Measurements from ENCODE around the gene ULK4. TPM values are rescaled to one million over a fixed set of nuclear protein-coding genes. Genes with fewer than 3 reads are reported as not detected.

The ULK4 gene
- polyA plus RNA-seq, 1 of the 3 experiments (the other 2 are of a cell fraction) = 6.2 TPM

DNA sequence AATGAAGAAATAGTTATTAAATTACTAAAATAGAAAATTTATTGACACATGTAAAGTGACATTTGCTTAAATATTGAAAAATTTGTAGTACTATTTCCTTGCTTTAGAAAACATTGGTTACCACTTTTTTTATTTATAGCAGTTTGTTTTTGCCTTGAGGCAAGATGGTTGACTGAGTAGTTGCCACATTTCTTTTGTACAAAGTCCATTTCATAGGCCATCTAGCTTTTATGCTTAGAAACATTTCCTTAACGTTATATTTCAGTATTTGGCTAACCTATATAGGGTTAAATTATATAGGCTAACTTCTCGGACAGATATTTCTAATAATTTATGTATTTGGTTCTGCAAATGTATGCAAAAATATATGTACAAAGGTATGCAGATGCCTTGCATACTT lies 745.5 kb downstream of the ULK4 start:
- peaks cover 0 to 5% of the 10 kb centered on the region in 2 experiments for H3K36me3 ChIP-seq (replicated peaks in 1 of 2; ENCODE audit: control insufficient read depth in 1 of 2, insufficient read depth in 2 of 2, low read length in 1 of 2)
- DNase-seq = no peak
- H3F3A ChIP-seq (replicated peaks; ENCODE audit: insufficient read depth) = peaks cover 16% of the 10 kb centered on the region
- H3K9ac ChIP-seq = no peak overlapping the region
- peaks cover 100% of the 10 kb centered on the region for H3K79me2 ChIP-seq (ENCODE audit: insufficient read depth)
- peaks cover 0 to 6% of the 10 kb centered on the region in 2 experiments; a peak in 3 of 4 replicates for H3K4me1 ChIP-seq (ENCODE audit: control insufficient read depth in 1 of 2, insufficient read depth in 2 of 2, low read depth in 1 of 2, low read length in 1 of 2)
- POLR2A ChIA-PET = interaction anchor here (1.6 kb wide), 1 partner anchor 17 kb away, joined by 9 read pairs; the partner anchor contains the start of gene CTNNB1
- H3K4me3 ChIP-seq (ENCODE audit: low read depth in 2 of 2, low read length in 1 of 2) = no peak overlapping the region
- no peak overlapping the region for H3K4me2 ChIP-seq
- no peaks in the 10 kb centered on the region for H3K27me3 ChIP-seq (ENCODE audit: insufficient read depth)
- H4K20me1 ChIP-seq (ENCODE audit: insufficient read depth) = peaks cover 99% of the 10 kb centered on the region
- H3K27ac ChIP-seq (ENCODE audit: low read depth in 2 of 2, low read length in 1 of 2) = no peak overlapping the region
- H2AFZ ChIP-seq (ENCODE audit: low read depth) = no peak overlapping the region
- no peaks in the 10 kb centered on the region for H3K9me3 ChIP-seq
- H3K9me2 ChIP-seq = no peaks in the 10 kb centered on the region
- TF ChIP-seq, protein P1, sequence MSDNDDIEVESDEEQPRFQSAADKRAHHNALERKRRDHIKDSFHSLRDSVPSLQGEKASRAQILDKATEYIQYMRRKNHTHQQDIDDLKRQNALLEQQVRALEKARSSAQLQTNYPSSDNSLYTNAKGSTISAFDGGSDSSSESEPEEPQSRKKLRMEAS (IDR thresholded peaks at IDR 0.05; ENCODE audit: low read depth) = no peak
- TF ChIP-seq EP300 (IDR thresholded peaks at IDR 0.05; ENCODE audit: borderline replicate concordance in 1 of 2, low read depth in 1 of 2, low read length in 1 of 2) (no peak), FOSL2 (IDR thresholded peaks at IDR 0.05; ENCODE audit: borderline replicate concordance, low read depth) (no peak), GATA2 (CRISPR knock-in tag; IDR thresholded peaks at IDR 0.05) (no peak), ELF1 (IDR thresholded peaks at IDR 0.05) (no peak), RCOR1 (IDR thresholded peaks at IDR 0.05; ENCODE audit: low read length) (no peak), NRF1 (IDR thresholded peaks at IDR 0.05; ENCODE audit: low read depth, low read length) (no peak), RFX5 (IDR thresholded peaks at IDR 0.05; ENCODE audit: low read length) (no peak), POLR2AphosphoS5 (IDR thresholded peaks at IDR 0.05; ENCODE audit: low read depth, low read length) (no peak), MEF2A (IDR thresholded peaks at IDR 0.05; ENCODE audit: borderline replicate concordance, low read depth) (no peak), TEAD4 (IDR thresholded peaks at IDR 0.05; ENCODE audit: borderline replicate concordance, insufficient read depth) (no peak)
- TF ChIP-seq, protein P2, sequence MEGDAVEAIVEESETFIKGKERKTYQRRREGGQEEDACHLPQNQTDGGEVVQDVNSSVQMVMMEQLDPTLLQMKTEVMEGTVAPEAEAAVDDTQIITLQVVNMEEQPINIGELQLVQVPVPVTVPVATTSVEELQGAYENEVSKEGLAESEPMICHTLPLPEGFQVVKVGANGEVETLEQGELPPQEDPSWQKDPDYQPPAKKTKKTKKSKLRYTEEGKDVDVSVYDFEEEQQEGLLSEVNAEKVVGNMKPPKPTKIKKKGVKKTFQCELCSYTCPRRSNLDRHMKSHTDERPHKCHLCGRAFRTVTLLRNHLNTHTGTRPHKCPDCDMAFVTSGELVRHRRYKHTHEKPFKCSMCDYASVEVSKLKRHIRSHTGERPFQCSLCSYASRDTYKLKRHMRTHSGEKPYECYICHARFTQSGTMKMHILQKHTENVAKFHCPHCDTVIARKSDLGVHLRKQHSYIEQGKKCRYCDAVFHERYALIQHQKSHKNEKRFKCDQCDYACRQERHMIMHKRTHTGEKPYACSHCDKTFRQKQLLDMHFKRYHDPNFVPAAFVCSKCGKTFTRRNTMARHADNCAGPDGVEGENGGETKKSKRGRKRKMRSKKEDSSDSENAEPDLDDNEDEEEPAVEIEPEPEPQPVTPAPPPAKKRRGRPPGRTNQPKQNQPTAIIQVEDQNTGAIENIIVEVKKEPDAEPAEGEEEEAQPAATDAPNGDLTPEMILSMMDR (IDR thresholded peaks at IDR 0.05) = no peak
- TF ChIP-seq, protein P3, sequence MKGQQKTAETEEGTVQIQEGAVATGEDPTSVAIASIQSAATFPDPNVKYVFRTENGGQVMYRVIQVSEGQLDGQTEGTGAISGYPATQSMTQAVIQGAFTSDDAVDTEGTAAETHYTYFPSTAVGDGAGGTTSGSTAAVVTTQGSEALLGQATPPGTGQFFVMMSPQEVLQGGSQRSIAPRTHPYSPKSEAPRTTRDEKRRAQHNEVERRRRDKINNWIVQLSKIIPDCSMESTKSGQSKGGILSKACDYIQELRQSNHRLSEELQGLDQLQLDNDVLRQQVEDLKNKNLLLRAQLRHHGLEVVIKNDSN (IDR thresholded peaks at IDR 0.05; ENCODE audit: borderline replicate concordance, low read depth) = no peak
- CTCF ChIA-PET = interaction anchor here (1.2 to 1.7 kb wide), 3 partner anchors 12 to 636 kb away, joined by 4 to 7 read pairs (median 4); no protein-coding TSS in a partner anchor
- 77% methylated on average over 2 of the region's 2 CpGs for WGBS (ENCODE audit: low lambda C conversion rate)

DNA sequence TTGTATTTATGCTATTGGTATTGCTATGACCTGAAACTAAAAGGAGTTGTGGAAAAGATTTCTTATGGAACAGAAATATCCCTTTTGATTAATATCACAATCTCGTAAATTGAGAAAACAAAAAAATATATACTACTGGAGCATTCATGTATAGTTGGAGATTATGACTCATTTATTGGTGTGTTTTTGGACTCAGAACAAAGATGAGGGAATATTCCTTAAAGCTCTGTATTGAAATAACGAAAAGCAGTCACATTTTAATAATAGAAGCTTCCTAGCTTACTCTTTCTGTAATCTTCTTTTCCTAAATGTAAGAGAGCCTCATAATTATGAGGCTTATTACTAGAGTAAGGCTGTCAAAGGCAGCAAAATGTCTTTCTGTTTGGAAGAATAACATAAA lies 748.3 kb downstream of the ULK4 start:
- Histone ChIP-seq H3K9me3 (no peaks in the 10 kb centered on the region), H3K9me2 (no peaks in the 10 kb centered on the region), H3F3A (replicated peaks; ENCODE audit: insufficient read depth) (peaks cover 12% of the 10 kb centered on the region), H3K79me2 (ENCODE audit: insufficient read depth) (peaks cover 100% of the 10 kb centered on the region), H3K9ac (no peak overlapping the region), H3K27ac (ENCODE audit: low read depth in 2 of 2, low read length in 1 of 2) (no peak overlapping the region), H4K20me1 (ENCODE audit: insufficient read depth) (peaks cover 100% of the 10 kb centered on the region), H3K4me2 (no peak overlapping the region), H3K4me1 (ENCODE audit: control insufficient read depth in 1 of 2, insufficient read depth in 2 of 2, low read depth in 1 of 2, low read length in 1 of 2) (peaks cover 0 to 6% of the 10 kb centered on the region in 2 experiments; a peak in 3 of 4 replicates), H3K27me3 (ENCODE audit: insufficient read depth) (no peaks in the 10 kb centered on the region), H2AFZ (ENCODE audit: low read depth) (no peak overlapping the region), H3K4me3 (ENCODE audit: low read depth in 2 of 2, low read length in 1 of 2) (no peak overlapping the region), H3K36me3 (replicated peaks in 1 of 2; ENCODE audit: control insufficient read depth in 1 of 2, insufficient read depth in 2 of 2, low read length in 1 of 2) (peaks cover 0 to 12% of the 10 kb centered on the region in 2 experiments)
- no peak for TF ChIP-seq FOXM1 (IDR thresholded peaks at IDR 0.05; ENCODE audit: low read depth)
- TF ChIP-seq CHD2 (IDR thresholded peaks at IDR 0.05; ENCODE audit: low read length, partially characterized antibody) = no peak
- no peak for TF ChIP-seq MEF2A (IDR thresholded peaks at IDR 0.05; ENCODE audit: borderline replicate concordance, low read depth)
- no peak for TF ChIP-seq TCF12 (IDR thresholded peaks at IDR 0.05)
- TF ChIP-seq, protein P4, sequence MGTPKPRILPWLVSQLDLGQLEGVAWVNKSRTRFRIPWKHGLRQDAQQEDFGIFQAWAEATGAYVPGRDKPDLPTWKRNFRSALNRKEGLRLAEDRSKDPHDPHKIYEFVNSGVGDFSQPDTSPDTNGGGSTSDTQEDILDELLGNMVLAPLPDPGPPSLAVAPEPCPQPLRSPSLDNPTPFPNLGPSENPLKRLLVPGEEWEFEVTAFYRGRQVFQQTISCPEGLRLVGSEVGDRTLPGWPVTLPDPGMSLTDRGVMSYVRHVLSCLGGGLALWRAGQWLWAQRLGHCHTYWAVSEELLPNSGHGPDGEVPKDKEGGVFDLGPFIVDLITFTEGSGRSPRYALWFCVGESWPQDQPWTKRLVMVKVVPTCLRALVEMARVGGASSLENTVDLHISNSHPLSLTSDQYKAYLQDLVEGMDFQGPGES (IDR thresholded peaks at IDR 0.05; ENCODE audit: low read depth, low read length) = no peak
- WGBS (ENCODE audit: low lambda C conversion rate) = 78% methylated on average over 2 of the region's 2 CpGs
- no peak for DNase-seq
- POLR2A ChIA-PET = interaction anchor here (1.6 kb wide), 1 partner anchor 14 kb away, joined by 9 read pairs; the partner anchor contains the start of gene CTNNB1
- CTCF ChIA-PET = interaction anchor here (0.6 to 1.5 kb wide), 3 partner anchors 18 to 666 kb away, joined by 3 to 4 read pairs (median 3); no protein-coding TSS in a partner anchor
